BE2C (cell line): ENCODE results near the gene MALT1.
"Not testable (repeated sequence)": the region's sequence is repeated elsewhere in the genome, so short reads cannot be mapped to it uniquely, and the experiment has no call there.

Experiments used
- DNase-seq: peaks from one replicate; pipeline ENCODE4 v3.0.0-alpha.2; 2020
- H3K27me3 ChIP-seq: fragments of 250-450 bp; sonication (Bioruptor Pico); 2 replicates; pipeline ENCODE4 v1.5.1; 2020; ENCODE audit warnings: mild to moderate bottlenecking
- H3K36me3 ChIP-seq: fragments of 250-450 bp; sonication (Bioruptor Pico); 2 replicates; pipeline ENCODE4 v1.5.1; 2020; ENCODE audit warnings: mild to moderate bottlenecking
- H3K4me1 ChIP-seq: fragments of 250-450 bp; sonication (Bioruptor Pico); 2 replicates; pipeline ENCODE4 v1.5.1; 2020
- H3K4me3 ChIP-seq: 2 replicates; pipeline ENCODE4 v1.5.1; 2011; ENCODE audit warnings: low read depth, low read length
- H3K9me3 ChIP-seq: fragments of 250-450 bp; sonication (Bioruptor Pico); 2 replicates; pipeline ENCODE4 v1.5.1; 2020
- CTCF ChIP-seq: IDR thresholded peaks from 2 replicates; pipeline ENCODE4 v1.5.1; 2012; ENCODE audit warnings: mild to moderate bottlenecking, low read depth, low read length

The MALT1 gene

DNA sequence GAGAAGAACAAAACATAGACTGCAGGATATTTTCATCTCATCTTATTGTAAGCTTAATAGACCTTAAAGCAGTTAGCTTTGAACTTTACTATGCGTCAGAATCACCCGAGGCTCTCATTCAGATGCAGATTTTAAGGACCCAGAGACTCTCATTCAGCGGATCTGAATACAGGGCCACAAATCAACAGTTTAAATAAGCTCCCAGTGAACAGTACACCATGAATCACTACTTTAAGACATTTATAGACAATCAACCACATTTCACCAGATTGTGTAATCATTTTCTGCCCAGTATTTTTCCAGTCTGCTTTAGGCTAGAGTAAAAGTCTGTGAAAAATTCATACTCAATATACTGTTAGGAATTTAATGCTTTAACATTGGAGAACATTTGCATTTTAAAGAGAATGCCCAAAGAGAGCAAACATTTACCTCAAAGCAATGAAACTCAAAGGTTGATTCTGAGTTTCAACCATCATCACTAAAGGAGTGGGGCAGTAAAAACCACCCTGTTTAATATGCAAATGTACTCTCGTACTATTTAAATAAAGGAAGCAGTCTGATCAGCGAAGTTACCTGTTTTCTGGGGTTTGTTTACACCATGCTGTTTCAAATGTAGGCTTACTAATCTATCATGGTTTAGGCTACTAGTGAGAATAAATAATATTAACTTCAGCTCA lies 31.4 kb upstream of the MALT1 start:
- no peak for DNase-seq

GRCh38 chr18:58640428-58640805 lies 30.8 kb upstream of the MALT1 start:
- no peaks in the 10 kb centered on the region for H3K27me3 ChIP-seq
- H3K4me1 ChIP-seq = no peaks in the 10 kb centered on the region
- no peaks in the 10 kb centered on the region for H3K36me3 ChIP-seq
- DNase-seq = no peak
- no peak overlapping the region for H3K4me3 ChIP-seq
- H3K9me3 ChIP-seq = no peaks in the 10 kb centered on the region
- no peak for TF ChIP-seq CTCF

More for the DNA sequence above, 31.4 kb upstream of the MALT1 start:
- Histone ChIP-seq H3K36me3 (no peaks in the 10 kb centered on the region), H3K27me3 (no peaks in the 10 kb centered on the region), H3K4me1 (no peaks in the 10 kb centered on the region), H3K4me3 (no peak overlapping the region), H3K9me3 (no peaks in the 10 kb centered on the region)
- TF ChIP-seq CTCF = no peak

GRCh38 chr18:58640891-58641610 lies 30.2 kb upstream of the MALT1 start:
- no peak for TF ChIP-seq CTCF
- H3K4me1 ChIP-seq = no peaks in the 10 kb centered on the region
- no peaks in the 10 kb centered on the region for H3K36me3 ChIP-seq
- H3K27me3 ChIP-seq = no peaks in the 10 kb centered on the region
- no peaks in the 10 kb centered on the region for H3K9me3 ChIP-seq
- DNase-seq = no peak
- H3K4me3 ChIP-seq = no peak overlapping the region

DNA sequence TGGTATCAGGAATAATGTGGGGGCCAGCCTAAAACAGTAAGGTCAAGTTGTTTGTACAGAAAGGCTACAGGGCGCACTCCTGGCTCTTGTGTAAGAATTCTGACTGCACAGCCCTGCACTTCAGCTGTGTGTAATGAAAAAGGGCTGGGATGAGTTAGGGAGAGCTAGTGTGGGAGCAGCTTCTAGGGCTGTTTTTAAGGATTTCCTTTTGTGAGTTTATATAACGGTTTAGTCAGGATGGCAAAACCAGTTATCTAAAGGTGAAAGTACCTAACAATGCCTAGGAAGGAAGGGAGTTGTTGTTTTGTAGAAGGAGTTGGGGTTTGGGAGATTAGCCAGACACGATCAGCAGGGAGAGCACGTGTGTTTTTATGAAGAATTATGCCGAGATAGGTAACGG lies 27.7 kb upstream of the MALT1 start:
- not testable (repeated sequence) for H3K9me3 ChIP-seq, H3K36me3 ChIP-seq, H3K4me1 ChIP-seq, DNase-seq, H3K4me3 ChIP-seq, H3K27me3 ChIP-seq

- H3K4me3 ChIP-seq = no peak overlapping the region
- H3K27me3 ChIP-seq = no peaks in the 10 kb centered on the region
- DNase-seq = no peak
- no peaks in the 10 kb centered on the region for H3K4me1 ChIP-seq
- H3K36me3 ChIP-seq = no peaks in the 10 kb centered on the region
- no peaks in the 10 kb centered on the region for H3K9me3 ChIP-seq
- TF ChIP-seq CTCF = no peak
Observed at GRCh38 chr18:58645398-58645797, 25.9 kb upstream of the MALT1 start.

GRCh38 chr18:58646334-58646862 lies 24.9 kb upstream of the MALT1 start:
- no peak for TF ChIP-seq CTCF
- no peak for DNase-seq
- Histone ChIP-seq H3K4me1 (no peaks in the 10 kb centered on the region), H3K4me3 (no peak overlapping the region), H3K27me3 (no peaks in the 10 kb centered on the region), H3K36me3 (no peaks in the 10 kb centered on the region), H3K9me3 (no peaks in the 10 kb centered on the region)
